Measurements from ENCODE around the gene TPCN2. TPM values are rescaled to one million over a fixed set of nuclear protein-coding genes. Genes with fewer than 3 reads are reported as not detected.
"Not testable (repeated sequence)": the region's sequence is repeated elsewhere in the genome, so short reads cannot be mapped to it uniquely, and the experiment has no call there.

The TPCN2 gene
- 36.2 TPM for total RNA-seq

DNA sequence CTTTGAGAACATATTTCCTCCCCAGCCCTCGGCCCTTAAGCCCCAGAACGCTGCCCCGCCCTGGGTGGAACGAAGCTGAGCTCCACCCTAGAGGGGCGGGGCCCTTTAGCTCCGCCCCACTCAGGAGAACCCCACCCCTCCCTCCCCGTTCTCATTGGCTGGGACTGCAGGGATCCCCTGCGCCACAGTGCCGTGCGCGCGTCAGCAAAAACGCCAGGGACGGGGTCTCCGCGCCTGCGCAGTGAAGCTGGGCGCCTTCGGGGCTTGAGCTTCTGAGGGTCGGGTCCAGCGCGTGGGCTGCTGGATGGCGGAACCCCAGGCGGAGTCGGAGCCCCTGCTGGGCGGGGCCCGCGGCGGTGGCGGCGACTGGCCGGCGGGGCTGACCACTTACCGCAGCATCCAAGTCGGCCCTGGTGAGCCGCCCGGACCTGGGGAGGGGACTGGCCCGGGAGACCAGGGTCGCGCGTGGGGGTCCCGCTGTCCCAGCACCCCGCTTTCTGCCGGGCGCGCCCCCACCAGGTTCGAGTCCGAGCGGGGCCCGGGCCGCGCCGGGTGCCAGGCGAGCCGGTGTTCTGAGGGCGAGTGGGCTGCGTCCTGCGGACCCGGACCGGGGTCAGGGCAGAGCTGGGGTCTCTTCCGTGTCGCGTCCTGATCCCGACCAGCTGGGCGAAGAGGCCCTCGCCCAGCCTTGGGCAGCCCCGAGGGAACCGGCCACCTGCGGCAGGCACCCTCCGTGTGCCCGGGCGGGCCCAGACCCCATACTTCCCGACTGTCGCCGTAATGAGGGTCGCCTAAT, at the start of gene TPCN2:
TSS of gene TPCN2 (plus strand) at position 239 of the 796 bp plus-strand sequence. CDS start at position 305, 66 bp downstream.
- DNase-seq (ENCODE audit: low spot score), result peak; percentile 95
- intact Hi-C loops (cut with DNase I), result no loop called here
- ATAC-seq, result peak; percentile 96

DNA sequence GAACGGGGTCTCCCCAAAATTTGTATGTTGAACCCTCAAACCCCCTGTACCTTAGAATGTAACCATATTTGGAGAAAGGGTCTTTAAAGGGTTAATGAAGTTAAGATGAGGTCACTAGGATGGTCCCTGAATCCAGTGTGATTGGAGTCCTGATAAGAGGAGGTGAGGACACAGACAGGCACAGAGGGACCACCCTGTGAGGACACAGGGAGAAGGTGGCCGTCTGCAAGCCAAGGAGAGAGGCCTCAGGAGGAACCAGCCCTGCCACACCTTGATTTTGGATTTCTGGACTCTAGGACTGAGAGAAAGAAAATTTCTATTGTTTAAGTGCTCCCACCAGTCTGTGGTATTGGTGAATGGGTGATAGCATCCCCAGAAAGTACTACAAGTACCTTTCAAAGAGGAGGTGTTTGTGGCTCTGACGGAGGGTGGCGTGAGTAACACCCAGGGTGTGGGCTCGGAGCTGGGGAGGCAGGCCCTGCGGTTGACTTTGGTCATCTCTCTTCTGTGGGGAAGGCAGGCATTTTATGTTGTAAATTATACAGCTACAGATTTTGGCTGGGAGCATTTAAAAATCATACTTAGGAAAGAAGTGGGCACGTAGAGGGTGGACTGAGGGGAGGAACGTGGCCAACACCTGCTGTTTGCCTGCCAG, 49.5 kb upstream of the TPCN2 start:
- peak; percentile 33 for DNase-seq (ENCODE audit: low spot score)
- intact Hi-C loops (cut with DNase I), result no loop called here

DNA sequence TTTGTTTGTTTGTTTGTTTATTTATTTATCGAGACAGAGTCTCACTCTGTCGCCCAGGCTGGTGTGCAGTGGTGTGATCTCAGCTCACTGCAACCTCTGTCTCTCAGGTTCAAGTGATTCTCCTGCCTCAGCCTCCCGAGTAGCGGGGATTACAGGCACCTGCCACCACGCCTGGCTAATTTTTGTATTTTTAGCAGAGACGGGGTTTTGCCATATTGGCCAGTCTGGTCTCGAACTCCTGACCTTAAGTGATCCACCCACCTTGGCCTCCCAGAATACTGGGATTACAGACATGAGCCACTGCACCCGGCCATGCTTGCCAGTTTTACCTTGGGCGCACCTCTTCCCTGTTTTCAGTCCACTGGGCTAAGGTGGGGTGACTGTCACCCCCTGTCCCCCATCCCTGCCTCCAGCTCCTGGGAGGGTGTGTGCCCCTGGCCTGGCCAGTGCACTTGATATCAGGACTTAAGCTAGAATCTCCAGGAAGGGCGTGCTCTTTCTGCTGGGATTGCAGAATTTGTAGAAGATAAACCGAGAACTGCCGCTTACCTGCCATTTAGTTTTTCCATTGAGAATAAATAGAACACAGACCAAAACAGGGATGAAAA, 48.9 kb upstream of the TPCN2 start:
- intact Hi-C loops (cut with DNase I); ATAC-seq: not testable (repeated sequence)
- peak; percentile 55 for DNase-seq (ENCODE audit: low spot score)

More for the DNA sequence above, 49.5 kb upstream of the TPCN2 start:
- ATAC-seq, result no peak

DNA sequence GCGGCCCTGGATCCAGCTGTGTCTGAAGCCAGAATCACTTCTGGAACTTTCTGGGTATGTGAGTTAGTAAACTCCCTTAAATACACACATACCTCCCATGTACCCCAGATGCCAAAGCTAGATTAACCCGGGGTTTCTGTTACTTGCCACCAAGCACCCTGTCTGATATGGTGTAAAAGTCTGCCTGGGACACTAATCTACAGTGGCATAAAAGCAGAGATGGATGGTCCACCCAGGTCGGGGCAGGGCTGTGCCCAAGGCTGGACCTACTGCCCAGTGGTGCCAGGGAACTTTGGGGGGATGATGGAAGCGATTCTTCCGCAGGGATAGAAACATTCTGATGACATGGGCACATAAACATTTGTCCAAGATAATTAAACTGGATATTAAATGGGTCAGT, 48.3 kb upstream of the TPCN2 start:
- DNase-seq (ENCODE audit: low spot score), result no peak
- ATAC-seq, result peak; percentile 14
- intact Hi-C loops (cut with DNase I), result no loop called here

DNA sequence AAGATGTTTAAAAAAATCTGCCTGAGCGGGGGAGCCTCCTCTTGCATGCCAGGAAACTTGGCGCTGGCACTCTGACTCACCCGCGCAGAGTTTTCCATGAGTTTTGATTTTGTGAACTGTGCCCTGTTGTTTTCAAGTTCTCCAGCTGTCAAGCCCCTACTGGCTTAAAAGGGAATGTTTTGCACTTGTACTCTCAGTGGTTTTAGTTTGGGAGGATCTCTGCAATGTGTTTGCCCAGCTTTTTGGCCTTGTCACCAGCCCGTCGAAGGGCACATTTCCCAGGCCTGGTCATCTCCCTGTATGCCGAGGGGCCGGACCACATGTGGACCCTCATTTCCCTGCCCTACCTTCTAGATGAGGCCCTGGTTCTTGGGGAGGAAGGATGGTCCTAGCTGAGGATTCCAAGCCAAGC, 47.9 kb upstream of the TPCN2 start:
- intact Hi-C loops (cut with DNase I), result no loop called here
- DNase-seq (ENCODE audit: low spot score) (peak; percentile 72), ATAC-seq (peak; percentile 83)

DNA sequence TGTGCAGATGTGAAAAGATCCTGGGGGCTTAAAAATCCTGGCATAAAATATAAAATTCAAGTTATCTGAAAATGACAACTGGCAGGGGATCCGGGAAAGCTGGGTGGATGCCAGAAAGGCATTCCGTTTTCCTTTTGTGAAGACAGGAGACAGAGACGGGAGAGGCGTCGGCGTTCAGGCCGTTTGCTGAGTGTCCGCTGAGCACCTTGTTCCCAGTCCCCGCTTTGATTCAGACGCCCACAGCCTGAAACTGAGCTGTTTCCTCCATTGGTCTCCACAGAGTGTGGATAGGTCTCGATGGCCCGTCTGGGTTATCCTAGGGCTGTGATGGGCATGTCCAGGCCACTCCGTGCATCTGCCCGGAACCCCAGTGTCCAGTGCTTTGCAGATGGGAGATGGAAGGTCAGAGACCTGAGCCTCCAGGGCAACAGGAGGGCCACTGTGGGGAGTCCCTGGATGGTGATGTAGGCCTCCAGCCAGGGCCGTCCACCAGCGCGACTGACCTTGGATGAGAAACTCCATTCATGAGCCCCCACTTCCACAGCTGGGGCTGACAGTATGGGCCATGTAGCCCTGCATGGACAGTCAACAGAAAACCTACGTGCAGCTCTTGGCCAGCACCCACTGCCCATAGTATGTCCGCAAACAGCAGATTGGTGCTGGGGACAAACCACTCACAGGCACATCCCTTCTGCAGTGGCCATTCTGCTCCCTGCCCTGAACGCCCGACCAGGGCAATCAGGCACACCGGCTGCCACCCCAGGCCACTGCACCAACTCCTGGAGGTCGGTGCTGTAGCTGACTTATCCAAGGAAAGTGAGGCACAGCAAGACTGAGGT, 47.3 kb upstream of the TPCN2 start:
- DNase-seq (ENCODE audit: low spot score) (peak; percentile 73), ATAC-seq (peak; percentile 9)
- intact Hi-C loops (cut with DNase I), result no loop called here

DNA sequence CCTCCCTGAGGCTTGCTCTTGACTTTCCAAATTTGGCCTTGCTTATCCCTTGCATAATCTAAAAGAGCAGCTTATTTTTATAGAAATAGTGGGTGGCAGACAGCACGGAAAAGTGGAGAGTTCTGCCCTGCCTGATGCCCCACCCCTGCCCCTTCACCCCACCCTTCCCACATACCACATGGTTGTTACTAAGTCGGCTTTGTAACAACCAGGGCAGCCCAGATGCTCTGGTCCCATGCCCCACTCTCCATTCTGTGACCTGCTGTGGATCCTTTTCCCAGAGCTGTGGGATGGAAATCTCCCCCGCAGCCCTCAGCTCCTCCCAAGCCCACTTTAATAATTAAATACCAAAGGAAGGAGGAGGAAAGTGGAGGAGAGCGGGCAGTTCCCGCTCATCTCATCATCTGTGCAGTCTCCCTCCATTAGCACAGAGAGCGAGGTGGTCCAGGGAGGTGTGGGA, 46.6 kb upstream of the TPCN2 start:
- peak; percentile 56 for ATAC-seq
- DNase-seq (ENCODE audit: low spot score), result peak; percentile 57
- intact Hi-C loops (cut with DNase I), result no loop called here

DNA sequence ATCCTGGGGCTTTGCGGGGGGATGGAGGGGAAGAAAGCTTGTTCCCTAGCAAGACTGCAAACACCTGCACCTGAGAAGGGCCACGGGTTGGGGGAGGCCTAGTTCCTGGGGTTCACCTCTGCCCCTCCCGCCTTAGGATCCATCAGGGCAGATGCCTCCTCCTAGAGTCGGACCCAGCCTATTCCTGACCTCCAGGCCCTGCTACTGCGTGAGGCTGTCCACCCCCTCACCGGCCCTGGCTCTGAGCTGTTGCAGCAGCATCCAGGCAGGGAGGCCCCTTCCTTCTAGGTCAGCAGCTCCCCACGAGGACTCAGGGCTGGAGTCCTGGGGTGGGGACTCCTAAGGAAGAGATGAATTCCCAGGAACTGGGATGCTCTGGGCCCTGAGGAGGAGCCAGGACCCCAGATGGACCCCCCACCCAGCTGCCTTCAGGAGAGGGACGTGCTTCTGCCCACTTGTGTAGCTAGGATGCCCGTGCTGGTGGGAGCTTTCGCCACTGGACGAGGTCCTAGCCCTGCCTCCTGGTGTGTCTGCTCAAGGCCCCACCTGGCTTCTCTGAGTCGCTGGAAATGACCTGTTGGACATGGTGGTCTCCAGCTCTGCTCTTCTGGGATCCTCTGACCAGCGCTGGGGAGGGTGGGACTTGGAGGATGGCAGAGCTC, 46.0 kb upstream of the TPCN2 start:
- intact Hi-C loops (cut with DNase I), result no loop called here
- ATAC-seq, result no peak
- DNase-seq (ENCODE audit: low spot score), result peak; percentile 57

DNA sequence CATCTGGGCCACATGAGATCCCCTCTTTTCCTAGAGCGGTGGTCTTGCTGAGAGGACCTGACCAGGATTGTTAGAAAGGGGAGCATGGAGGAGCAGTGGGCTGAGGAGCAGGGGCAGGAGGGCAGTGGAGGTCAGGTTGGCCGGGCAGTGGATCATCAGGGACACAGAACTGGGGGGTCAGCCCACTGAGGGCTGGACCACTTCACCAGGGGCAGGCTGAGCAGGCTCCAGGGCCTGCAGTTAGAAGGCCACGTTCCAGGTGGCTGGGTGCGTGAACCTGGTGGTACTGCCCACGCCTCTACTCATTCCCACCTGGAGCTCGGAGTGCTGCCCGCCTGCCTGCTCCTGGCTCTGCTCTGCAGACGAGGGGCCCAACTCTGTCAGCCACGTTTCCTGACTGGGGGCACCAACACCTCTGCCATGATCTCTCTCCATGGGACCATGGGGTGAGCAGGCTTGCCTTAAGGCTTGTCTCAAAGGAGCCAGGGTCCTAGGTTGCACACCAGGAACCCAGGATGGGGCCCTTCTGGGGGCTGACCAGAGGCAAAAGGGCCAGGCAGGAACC, 45.3 kb upstream of the TPCN2 start:
- ATAC-seq (no peak), DNase-seq (ENCODE audit: low spot score) (peak; percentile 54)
- intact Hi-C loops (cut with DNase I), result no loop called here

DNA sequence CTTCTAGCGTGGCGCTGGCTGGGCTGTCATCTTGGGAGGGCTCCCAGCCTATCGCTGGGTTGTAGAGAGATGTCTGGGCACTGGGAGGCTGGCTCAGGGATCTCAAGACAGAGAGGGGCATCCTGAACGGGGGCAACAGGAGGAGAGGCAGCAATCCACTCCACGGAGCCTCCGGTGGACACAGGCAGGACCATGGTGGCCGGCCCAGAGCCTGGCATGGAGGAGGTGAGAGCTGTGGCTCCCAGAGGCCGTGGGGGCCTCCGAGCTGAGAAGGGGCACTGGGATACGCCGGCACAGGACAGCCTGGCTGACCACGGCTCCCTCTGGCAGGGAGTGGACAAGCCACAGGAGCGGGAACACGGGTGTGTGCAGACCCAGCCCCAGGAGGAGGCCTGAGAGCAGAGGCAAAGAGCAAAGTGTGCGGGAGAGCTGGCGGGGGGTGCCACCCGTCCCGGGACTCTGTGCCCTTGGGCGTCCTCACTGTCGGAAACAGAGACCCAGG, 44.8 kb upstream of the TPCN2 start:
- peak; percentile 56 for DNase-seq (ENCODE audit: low spot score)
- intact Hi-C loops (cut with DNase I), result no loop called here
- ATAC-seq, result no peak

DNA sequence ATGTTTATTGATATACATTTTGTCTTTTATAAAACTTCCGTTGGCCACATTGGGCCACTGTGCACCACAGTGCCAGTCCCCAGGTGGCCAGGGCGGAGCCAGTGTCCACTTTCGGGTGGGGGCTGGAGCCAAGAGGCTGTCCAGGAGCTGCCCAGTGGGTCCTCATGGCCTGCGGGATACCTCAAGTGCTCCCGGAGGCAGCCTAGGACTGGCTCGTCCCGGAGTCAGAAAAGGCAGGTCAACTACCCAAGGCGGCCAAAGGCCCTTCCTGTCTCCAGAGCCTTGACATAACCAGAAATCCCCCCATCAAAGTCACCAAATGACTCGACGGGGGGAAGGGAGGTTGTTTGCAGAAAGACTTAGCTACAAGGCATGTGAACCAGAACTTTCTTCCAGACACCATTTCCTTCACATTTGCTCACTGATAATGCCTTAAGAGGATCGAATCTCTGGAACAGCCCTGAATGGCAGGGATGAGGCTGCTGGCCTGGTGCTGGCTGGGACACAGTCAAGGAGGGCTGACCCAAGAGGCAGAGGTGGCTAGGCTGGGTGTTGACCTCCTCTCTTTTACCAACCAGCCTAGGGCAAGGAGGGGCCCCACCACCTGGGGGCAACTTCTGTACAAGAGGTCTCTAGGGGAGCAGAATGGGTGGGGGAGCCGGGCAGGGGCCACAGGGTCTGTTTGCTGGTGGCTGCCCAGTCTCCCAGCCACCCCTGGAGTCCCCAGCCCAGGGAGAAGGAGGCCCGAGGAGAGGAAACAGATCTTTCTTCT, 44.1 kb upstream of the TPCN2 start:
- no peak for ATAC-seq
- intact Hi-C loops (cut with DNase I), result no loop called here
- peak; percentile 55 for DNase-seq (ENCODE audit: low spot score)

DNA sequence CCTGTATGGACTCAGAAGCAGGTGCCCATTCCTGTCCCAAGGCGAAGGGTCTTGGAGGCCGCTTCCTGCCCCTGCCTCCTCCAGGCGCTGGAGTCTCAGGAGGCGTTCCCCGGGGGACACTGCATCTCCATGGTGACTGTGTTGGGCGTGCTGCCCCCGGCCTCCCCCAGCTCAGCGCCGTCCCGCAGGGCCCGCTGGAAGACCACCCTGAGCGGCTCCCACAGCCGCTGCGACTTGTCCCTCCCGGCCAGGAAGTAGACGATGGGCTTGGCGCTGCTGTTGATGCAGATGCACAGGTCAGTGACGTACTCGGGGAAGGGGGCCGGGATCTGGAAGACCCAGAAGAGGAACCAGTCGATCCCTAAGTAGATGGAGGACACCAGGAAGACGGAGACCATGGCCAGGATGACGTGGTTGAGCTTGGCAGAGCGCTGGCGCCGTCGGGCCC, 43.5 kb upstream of the TPCN2 start:
- intact Hi-C loops (cut with DNase I), result no loop called here
- ATAC-seq (no peak), DNase-seq (ENCODE audit: low spot score) (peak; percentile 59)

DNA sequence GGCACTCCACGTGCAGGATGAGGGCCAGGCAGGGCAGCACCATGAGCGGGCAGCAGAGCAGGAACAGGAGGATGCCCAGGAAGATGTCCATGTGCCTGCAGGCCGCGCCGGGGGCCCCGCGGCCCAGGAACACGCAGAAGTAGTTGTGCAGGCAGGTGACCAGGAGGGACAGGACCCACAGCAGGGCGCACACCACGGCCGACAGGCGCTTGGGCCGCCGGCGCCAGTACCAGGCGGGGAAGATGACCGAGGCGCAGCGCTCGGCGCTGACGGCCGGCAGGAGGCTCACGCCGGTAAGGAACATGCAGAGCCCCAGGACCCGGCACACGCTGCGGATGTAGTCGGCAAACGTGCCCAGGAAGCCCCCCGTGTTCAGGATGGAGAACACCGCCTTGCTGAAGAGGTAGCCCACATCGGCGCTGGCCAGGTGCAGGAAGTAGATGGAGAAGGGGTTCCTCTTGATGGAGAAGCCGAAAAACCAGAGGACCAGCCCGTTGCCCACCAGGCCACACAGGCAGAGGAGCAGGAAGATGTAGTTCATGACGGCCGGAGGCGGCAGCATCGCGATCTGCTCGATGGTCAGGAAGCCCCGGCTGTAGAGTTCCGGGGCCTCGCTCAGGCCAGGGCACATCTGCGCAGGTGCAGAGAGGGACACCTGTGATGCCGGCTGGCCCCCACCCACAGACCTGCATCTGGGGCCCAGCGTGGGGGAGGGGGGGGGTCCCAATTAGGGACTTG, 42.9 kb upstream of the TPCN2 start:
- intact Hi-C loops (cut with DNase I), result no loop called here
- DNase-seq (ENCODE audit: low spot score) (peak; percentile 54), ATAC-seq (no peak)

DNA sequence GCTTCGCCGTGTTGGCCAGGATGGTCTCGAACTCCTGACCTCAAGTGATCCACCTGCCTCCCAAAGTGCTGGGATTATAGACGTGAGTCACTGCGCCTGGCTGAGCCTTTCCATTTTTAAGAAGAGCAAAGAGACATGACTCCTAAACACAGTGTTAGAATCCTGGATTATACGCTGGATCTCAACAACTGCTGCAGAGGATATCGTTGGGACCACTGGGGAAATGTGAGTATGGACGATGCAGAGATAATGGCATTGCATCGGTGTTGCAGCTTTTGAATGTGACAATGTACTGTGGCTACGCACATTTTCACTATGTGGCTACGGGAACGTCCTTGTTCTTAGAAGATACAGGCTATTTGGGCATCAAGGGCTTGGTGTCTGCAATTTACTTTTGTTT, 41.9 kb upstream of the TPCN2 start:
- intact Hi-C loops (cut with DNase I), result no loop called here
- DNase-seq (ENCODE audit: low spot score) (no peak), ATAC-seq (no peak)

DNA sequence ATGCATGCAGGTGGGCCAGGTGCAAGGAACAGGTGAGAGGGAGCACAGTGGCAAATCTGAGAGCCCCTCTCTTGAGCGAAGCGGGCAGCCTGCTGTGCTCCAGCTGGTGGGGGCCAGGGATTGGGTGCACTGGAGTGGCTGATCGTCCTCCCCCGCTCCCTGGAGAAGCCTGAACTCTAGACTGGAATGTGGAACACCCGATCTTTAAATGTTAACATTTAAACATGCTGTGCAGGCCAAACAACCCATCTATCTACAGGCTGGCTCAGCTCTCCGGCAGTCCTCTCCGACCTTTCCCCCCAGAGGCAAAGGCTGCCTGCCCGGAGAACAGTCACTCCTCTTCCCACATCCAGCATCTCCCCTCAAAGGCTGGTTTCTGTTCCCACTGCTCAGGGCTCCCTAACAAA, 40.8 kb upstream of the TPCN2 start:
- DNase-seq (ENCODE audit: low spot score), result peak; percentile 59
- no peak for ATAC-seq
- intact Hi-C loops (cut with DNase I), result no loop called here

DNA sequence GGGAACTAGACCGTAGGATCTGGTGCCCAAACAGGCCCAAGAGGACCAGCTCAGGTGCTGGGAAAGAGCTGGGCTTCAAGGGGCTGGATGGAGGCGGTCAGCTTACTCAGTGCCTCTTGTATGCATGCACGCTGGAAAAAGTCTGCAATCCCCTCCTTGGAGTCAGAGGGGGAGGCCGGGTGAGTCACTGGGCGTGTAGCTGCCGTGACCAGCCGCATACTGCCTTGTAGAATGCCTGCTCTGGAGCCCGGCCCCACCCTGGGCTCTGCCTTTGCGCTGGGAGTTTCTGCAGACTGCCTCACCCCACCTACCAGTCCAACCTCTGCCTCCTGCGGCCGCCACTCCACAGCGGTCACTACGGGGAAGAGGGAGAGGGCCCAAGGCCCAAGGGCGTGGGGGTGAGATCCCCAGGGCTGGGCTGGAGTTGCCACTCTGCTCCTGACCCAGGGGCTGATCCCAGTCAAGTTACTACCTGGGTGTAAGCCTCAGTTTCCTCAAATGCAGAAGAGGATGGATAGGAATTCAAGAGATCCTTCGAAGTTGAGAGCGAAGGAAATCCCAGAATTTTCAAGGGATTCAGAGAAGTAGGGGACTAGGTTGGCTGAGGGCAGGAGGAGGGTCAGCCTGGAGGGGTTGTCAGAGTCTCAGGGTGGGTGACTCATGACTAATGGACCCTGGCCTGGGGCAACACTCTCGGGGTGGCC, 39.8 kb upstream of the TPCN2 start:
- peak; percentile 49 for ATAC-seq
- intact Hi-C loops (cut with DNase I), result no loop called here
- peak; percentile 84 for DNase-seq (ENCODE audit: low spot score)

Data from sciatic nerve (tissue), 2 donors.